Skin of body (tissue), 2 donors: ENCODE measurements around the gene FOXD4L3. TPM values are rescaled to one million over a fixed set of nuclear protein-coding genes. Genes with fewer than 3 reads are reported as not detected.
"Not testable (repeated sequence)": the region's sequence is repeated elsewhere in the genome, so short reads cannot be mapped to it uniquely, and the experiment has no call there.

Experiments
- DNase-seq: peaks from one replicate; lab custom pipeline; 2025; lab: John Stamatoyannopoulos, UW
- total RNA-seq: library from RNA; depleted of rRNA; stranded (reverse); fragments of >200 nt; gene quantifications from one replicate; pipeline ENCODE4 v1.2.3, GENCODE V29; 2014

FOXD4L3 gene
- total RNA-seq, 1 donor from 2014 or later, result not detected

DNA sequence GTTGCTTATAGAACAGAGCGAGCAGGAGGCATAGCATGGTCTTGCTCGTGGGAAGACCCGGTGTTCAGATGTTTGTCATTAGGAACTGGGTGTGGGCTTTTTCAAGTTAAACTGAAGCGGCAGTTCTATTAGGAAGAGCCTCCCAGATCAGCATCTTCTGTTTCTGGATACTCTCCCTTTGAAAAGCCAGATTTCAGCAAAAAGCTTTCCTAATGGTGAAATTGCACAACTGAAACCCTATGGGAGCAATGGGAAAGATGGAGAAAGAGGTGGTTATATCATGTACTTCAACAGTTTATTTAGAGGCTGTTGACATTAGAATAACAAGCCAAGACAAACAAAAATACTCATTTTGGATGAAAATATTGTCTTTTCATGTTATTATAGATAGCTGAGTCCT is 41.3 kb downstream of the FOXD4L3 start:
- not testable (repeated sequence) for DNase-seq

DNA sequence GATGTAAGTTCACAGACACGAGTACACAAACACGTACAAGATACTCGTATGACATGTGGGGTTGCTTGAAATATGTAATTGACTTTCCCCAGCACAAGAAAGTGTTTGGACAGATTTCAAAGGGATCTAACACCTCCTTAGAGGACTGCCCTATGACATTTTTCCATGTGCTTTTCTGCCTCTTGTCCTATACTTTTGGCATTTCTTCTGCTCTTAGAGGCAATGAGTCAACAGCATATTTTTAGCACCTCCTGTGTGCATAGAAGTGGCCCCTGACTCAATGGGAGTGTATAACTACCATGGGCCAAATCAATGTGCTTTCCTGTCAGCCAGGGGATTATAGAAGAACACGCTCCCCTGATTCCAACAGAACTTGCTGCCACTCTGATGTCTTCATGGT is 49.0 kb downstream of the FOXD4L3 start:
- DNase-seq, result not testable (repeated sequence)

Other genes starting within 250 kb of the FOXD4L3 start
- 26.1 TPM for gene ZNG1C, start 60.9 kb upstream of the FOXD4L3 start, total RNA-seq
- 13.8 TPM for gene PGM5, start 53.7 kb downstream of the FOXD4L3 start, total RNA-seq
- not detected for gene TMEM252, start 238.0 kb downstream of the FOXD4L3 start, total RNA-seq